A549 (cell line): ENCODE measurements around the gene CTSH. TPM values are rescaled to one million over a fixed set of nuclear protein-coding genes. Genes with fewer than 3 reads are reported as not detected.

Experiments used
- ATAC-seq, 2 experiments: fragments of 200-7000 bp in 1 of 2; fragments of >200 bp in 1 of 2; cut with Nextera tagmentation in 1 of 2; cut with Tn5 transposase in 1 of 2; 3 replicates each; pipeline versions ENCODE4 v1.8.0 to v1.9.1; 2018 to 2020; ENCODE audit warnings: mild to moderate bottlenecking in 1 of 2, moderate library complexity in 1 of 2
- CTCF ChIA-PET: fragments of 300-600 bp; sonication (Branson Sonifier 250); formaldehyde crosslinking; extraction: SDS; loops from one replicate; lab custom pipeline; 2021; ENCODE audit warnings: antibody characterized with exemption, inconsistent platforms; lab: Yijun Ruan, JAX
- POLR2A ChIA-PET: fragments of 350-600 bp; formaldehyde crosslinking; extraction: SDS; loops from one replicate; lab custom pipeline; 2021; ENCODE audit warnings: antibody characterized with exemption, inconsistent platforms; lab: Yijun Ruan, JAX
- DNase-seq, 2 experiments: peaks; one replicate each; pipeline versions ENCODE4 v3.0.0 to v3.0.0-alpha.2; 2011 to 2016; ENCODE audit warnings: low read depth in 1 of 2, low spot score in 1 of 2
- FAIRE-seq: peaks from 2 replicates; lab custom pipeline; 2011; peaks lifted over from hg19 to GRCh38; lab: Jason Lieb, UNC
- H3K27ac ChIP-seq, 2 experiments: fragments of >200 bp; sonication (Bioruptor Twin); formaldehyde crosslinking; 3 replicates each; pipeline ENCODE4 v1.5.1; 2016 to 2017
- H3K4me1 ChIP-seq: fragments of >200 bp; sonication (Bioruptor Twin); formaldehyde crosslinking; 3 replicates; pipeline ENCODE4 v1.6.1; 2016
- H3K4me2 ChIP-seq: fragments of >200 bp; sonication (Bioruptor Twin); formaldehyde crosslinking; 3 replicates; pipeline ENCODE4 v1.6.1; 2016
- H3K4me3 ChIP-seq: fragments of >200 bp; sonication (Bioruptor Twin); formaldehyde crosslinking; 3 replicates; pipeline ENCODE4 v1.5.1; 2016
- H3K9me3 ChIP-seq: fragments of >200 bp; sonication (Bioruptor Twin); formaldehyde crosslinking; 3 replicates; pipeline ENCODE4 v1.6.1; 2016
- CEBPB ChIP-seq, 2 experiments: fragments of >200 bp in 1 of 2; sonication (Bioruptor Twin) in 1 of 2; formaldehyde crosslinking in 1 of 2; IDR thresholded peaks; 2 replicates each; pipeline ENCODE4 v1.6.1; 2012 to 2016
- FOSL2 ChIP-seq, 2 experiments: fragments of 450-650 bp in 1 of 2; fragments of >200 bp in 1 of 2; sonication (Bioruptor Twin) in 1 of 2; formaldehyde crosslinking; IDR thresholded peaks; 2 replicates each; pipeline versions ENCODE4 v1.5.0 to v1.6.1; 2016 to 2020; ENCODE audit warnings: mild to moderate bottlenecking in 1 of 2, moderate library complexity in 1 of 2
- HOXA7 ChIP-seq: fragments of 250-450 bp; sonication (Bioruptor Pico); IDR thresholded peaks from 2 replicates; pipeline ENCODE4 v1.5.0; 2020; ENCODE audit warnings: mild to moderate bottlenecking, moderate library complexity
- KDM5A ChIP-seq: fragments of 200-600 bp; sonication (generic); IDR thresholded peaks from 2 replicates; pipeline ENCODE4 v1.6.1; 2016; ENCODE audit warnings: antibody characterized with exemption, mild to moderate bottlenecking
- MAFK ChIP-seq: fragments of 450-650 bp; IDR thresholded peaks from 2 replicates; pipeline ENCODE4 v1.6.1; 2014; ENCODE audit not compliant: partially characterized antibody
- MYC ChIP-seq: IDR thresholded peaks from 2 replicates; pipeline ENCODE4 v1.6.1; 2012; ENCODE audit warnings: mild to moderate bottlenecking, inconsistent platforms, low read length, improper control_type of control experiment, borderline replicate concordance
- NFE2L2 ChIP-seq: fragments of 150-350 bp; conservative IDR thresholded peaks from 2 replicates; pipeline ENCODE4 v1.6.1; 2014; ENCODE audit warnings: low read length
- PBX3 ChIP-seq: IDR thresholded peaks from 2 replicates; pipeline ENCODE4 v1.6.1; 2012
- PHF8 ChIP-seq: fragments of 200-600 bp; sonication (generic); IDR thresholded peaks from 2 replicates; pipeline ENCODE4 v1.6.1; 2016; ENCODE audit warnings: low read depth, mild to moderate bottlenecking, antibody characterized with exemption, moderate library complexity, borderline replicate concordance
- RARB ChIP-seq: fragments of 250-450 bp; sonication (Bioruptor Pico); IDR thresholded peaks from 2 replicates; pipeline ENCODE4 v1.8.0; 2021; ENCODE audit warnings: mild to moderate bottlenecking, moderate library complexity
- RCOR1 ChIP-seq: fragments of 150-350 bp; IDR thresholded peaks from 2 replicates; pipeline ENCODE4 v1.6.1; 2014; ENCODE audit warnings: antibody characterized with exemption, low read length, low read depth
- RNF2 ChIP-seq: fragments of 200-600 bp; sonication (generic); IDR thresholded peaks from 2 replicates; pipeline ENCODE4 v1.6.1; 2016; ENCODE audit warnings: low read depth, mild to moderate bottlenecking, antibody characterized with exemption, moderate library complexity, borderline replicate concordance
- SMC3 ChIP-seq: fragments of >200 bp; sonication (Bioruptor Twin); formaldehyde crosslinking; IDR thresholded peaks from 3 replicates; pipeline ENCODE4 v1.6.1; 2018; ENCODE audit warnings: inconsistent platforms
- SREBF2 ChIP-seq: fragments of 450-650 bp; IDR thresholded peaks from 2 replicates; pipeline ENCODE4 v1.6.1; 2014; ENCODE audit warnings: mild to moderate bottlenecking, moderate library complexity
- TFCP2L1 ChIP-seq: fragments of 250-450 bp; sonication (Bioruptor Pico); IDR thresholded peaks from 2 replicates; pipeline ENCODE4 v1.5.0; 2021; ENCODE audit warnings: mild to moderate bottlenecking
- WGBS: methylation state at CpG from one replicate; pipeline ENCODE4 v1.1.6; 2017; ENCODE audit errors: missing lambda C conversion rate; 5-methylcytosine and 5-hydroxymethylcytosine counted together
- polyA plus RNA-seq, 4 experiments: library from polyadenylated mRNA; depleted of rRNA in 3 of 4; stranded (reverse); fragments of >200 nt; fragmentation: RNase III in 1 of 4; extraction: RNeasy Plus Mini Kit Qiagen cat#74134 plus additional on column Dnase treatment in 1 of 4; gene quantifications; 2 replicates in 3 of 4; 3 replicates in 1 of 4; pipeline ENCODE4 v1.2.3, GENCODE V29; 2011 to 2017
- TF ChIP-seq, protein P1 (sequence below): IDR thresholded peaks from 2 replicates; pipeline ENCODE4 v1.6.1; 2012; ENCODE audit warnings: low read depth, borderline replicate concordance

Gene CTSH
- polyA plus RNA-seq, 2 of the 4 experiments (the other 2 are of a cell fraction) = 25.2 to 33.3 TPM

GRCh38 chr15:78959360-78959759 is 14.5 kb upstream of the CTSH start:
- Histone ChIP-seq H3K4me3 (no peak overlapping the region), H3K9me3 (no peaks in the 10 kb centered on the region), H3K27ac (no peak overlapping the region), H3K4me2 (no peak overlapping the region), H3K4me1 (no peaks in the 10 kb centered on the region)
- ChIA-PET POLR2A (no interaction called here), CTCF (interaction anchor here (1.2 to 5.5 kb wide), 3 partner anchors 10 to 23 kb away, joined by 3 to 27 read pairs (median 3); no protein-coding TSS in a partner anchor)
- DNase-seq (no peak), FAIRE-seq (no peak), ATAC-seq (no peak)
- 76% methylated on average over 10 of the region's 10 CpGs for WGBS
- TF ChIP-seq RNF2 (no peak), RARB (no peak)

- DNase-seq = no peak
- Histone ChIP-seq H3K4me3 (no peak overlapping the region), H3K4me2 (no peak overlapping the region), H3K27ac (no peak overlapping the region), H3K4me1 (peaks cover under 1% of the 10 kb centered on the region; the same call in 1 of the 3 replicates), H3K9me3 (no peaks in the 10 kb centered on the region)
- no peak for FAIRE-seq
- no peak for TF ChIP-seq NFE2L2
- no peak for TF ChIP-seq HOXA7 (CRISPR knock-in tag)
- CTCF ChIA-PET = interaction anchor here (0.9 to 2.8 kb wide), 4 partner anchors 8 to 51 kb away, joined by 3 to 12 read pairs (median 4); no protein-coding TSS in a partner anchor
- POLR2A ChIA-PET = no interaction called here
- 66% methylated on average over 9 of the region's 9 CpGs for WGBS
- no peak for ATAC-seq
Measured at GRCh38 chr15:78957416-78958093, 12.7 kb upstream of the CTSH start.

GRCh38 chr15:78956937-78957336 is 12.1 kb upstream of the CTSH start:
- WGBS = 17% methylated on average over 1 of the region's 1 CpG
- TF ChIP-seq FOSL2 (IDR thresholded peaks at IDR 0.05) (no peak), FOSL2 (CRISPR knock-in tag; IDR thresholded peaks at IDR 0.05) (no peak), CEBPB (IDR thresholded peaks at IDR 0.05) (no peak), MAFK (no peak), SREBF2 (no peak), SMC3 (no peak), RCOR1 (no peak), KDM5A (no peak), PHF8 (no peak), PBX3 (no peak), TFCP2L1 (CRISPR knock-in tag) (no peak)
- TF ChIP-seq, protein P1, sequence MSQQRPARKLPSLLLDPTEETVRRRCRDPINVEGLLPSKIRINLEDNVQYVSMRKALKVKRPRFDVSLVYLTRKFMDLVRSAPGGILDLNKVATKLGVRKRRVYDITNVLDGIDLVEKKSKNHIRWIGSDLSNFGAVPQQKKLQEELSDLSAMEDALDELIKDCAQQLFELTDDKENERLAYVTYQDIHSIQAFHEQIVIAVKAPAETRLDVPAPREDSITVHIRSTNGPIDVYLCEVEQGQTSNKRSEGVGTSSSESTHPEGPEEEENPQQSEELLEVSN = no peak
- POLR2A ChIA-PET = no interaction called here
- no peak for FAIRE-seq
- DNase-seq = no peak
- no peak for ATAC-seq
- CTCF ChIA-PET = interaction anchor here (0.7 to 2.8 kb wide), 7 partner anchors 10 to 228 kb away, joined by 3 to 12 read pairs (median 5); no protein-coding TSS in a partner anchor
- Histone ChIP-seq H3K4me2 (no peak overlapping the region), H3K4me1 (peaks cover 7% of the 10 kb centered on the region), H3K27ac (no peak overlapping the region), H3K9me3 (no peaks in the 10 kb centered on the region), H3K4me3 (no peak overlapping the region)

- FAIRE-seq (no peak), ATAC-seq (no peak), DNase-seq (no peak)
- WGBS = 82% methylated on average over 5 of the region's 5 CpGs
- Histone ChIP-seq H3K4me2 (no peak overlapping the region), H3K9me3 (no peaks in the 10 kb centered on the region), H3K4me1 (peaks cover 19% of the 10 kb centered on the region), H3K27ac (no peak overlapping the region), H3K4me3 (no peak overlapping the region)
- ChIA-PET POLR2A (no interaction called here), CTCF (interaction anchor here (1.0 to 2.6 kb wide), 4 partner anchors 13 to 229 kb away, joined by 3 to 6 read pairs (median 4); no protein-coding TSS in a partner anchor)
- TF ChIP-seq MYC (no peak), RNF2 (no peak)
Measured at GRCh38 chr15:78955355-78955754, 10.5 kb upstream of the CTSH start.
